NCI-H2107 treated with DMSO at 0.1 percent for 48 hours (cell line): ENCODE measurements around the gene PTGIS.
A peak's percentile ranks its signal among the peaks of the same experiment; 100 is the strongest.

Experiments used
- DNase-seq: peaks from one replicate; lab custom pipeline; 2025; ENCODE audit not compliant: unreplicated experiment; lab: John Stamatoyannopoulos, UW

Gene PTGIS

DNA sequence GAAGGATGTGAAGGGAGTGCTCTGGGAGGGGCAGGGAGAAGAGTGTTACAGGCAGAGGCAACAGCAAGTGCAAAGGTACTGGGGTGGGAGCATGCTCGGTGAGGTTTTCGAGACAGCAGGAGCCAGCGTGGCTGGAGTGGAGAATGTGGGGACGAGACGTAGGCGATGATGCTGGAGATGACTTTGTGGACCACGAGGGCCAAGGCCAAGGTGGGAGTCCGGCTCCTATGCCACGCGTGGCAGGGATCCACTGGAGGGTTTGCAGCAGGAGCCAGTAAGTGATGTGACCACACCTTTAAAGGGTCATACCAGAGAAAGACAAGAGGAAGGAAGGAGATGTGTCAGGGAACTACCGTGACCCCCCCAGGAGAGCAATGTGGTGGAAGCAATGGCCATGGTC is 7.3 kb downstream of the PTGIS start:
- no peak for DNase-seq

DNA sequence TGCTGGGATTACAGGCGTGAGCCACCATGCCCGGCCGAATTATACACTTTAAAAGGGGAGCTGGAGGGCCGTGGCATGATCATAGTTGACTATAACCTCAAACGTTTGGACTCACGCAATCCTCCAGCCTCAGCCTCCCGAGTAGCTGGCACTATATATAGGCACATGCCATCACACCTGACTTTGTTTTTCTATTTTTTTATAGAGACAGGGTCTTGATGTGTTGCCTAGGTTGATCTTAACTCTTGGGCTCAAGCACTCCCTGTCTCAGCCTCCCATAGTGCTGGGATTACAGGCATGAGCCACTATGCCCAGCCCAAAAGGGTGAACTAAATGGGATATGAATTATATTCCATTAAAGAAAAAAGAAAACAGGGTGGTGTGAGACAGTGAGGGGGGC is 7.8 kb downstream of the PTGIS start:
- DNase-seq, result no peak

- no peak for DNase-seq
These were observed 8.4 kb downstream of the PTGIS start for GRCh38 chr20:49559411-49560081.

GRCh38 chr20:49558826-49559225 is 9.1 kb downstream of the PTGIS start:
- DNase-seq, result no peak

GRCh38 chr20:49557449-49557848 is 10.5 kb downstream of the PTGIS start:
- no peak for DNase-seq

DNA sequence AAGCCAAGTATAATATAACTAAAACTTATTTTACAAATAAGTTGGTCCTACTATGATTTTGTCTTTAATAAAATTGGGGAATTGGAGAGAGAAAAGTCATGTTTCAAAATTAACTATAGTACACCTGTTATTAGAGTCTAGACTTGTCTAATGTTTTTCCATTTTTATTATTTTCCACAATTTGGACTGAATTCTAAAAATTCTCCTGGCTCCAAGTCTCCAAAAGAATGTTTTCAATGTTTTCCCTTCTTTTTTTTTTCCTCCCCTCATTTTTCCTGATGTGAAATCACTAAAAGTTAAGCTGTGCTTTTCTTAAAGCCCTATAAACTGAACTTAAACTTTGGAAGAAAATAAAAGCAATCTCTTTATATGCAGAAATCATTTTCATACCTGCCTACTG is 11.3 kb downstream of the PTGIS start:
- DNase-seq, result no peak

DNA sequence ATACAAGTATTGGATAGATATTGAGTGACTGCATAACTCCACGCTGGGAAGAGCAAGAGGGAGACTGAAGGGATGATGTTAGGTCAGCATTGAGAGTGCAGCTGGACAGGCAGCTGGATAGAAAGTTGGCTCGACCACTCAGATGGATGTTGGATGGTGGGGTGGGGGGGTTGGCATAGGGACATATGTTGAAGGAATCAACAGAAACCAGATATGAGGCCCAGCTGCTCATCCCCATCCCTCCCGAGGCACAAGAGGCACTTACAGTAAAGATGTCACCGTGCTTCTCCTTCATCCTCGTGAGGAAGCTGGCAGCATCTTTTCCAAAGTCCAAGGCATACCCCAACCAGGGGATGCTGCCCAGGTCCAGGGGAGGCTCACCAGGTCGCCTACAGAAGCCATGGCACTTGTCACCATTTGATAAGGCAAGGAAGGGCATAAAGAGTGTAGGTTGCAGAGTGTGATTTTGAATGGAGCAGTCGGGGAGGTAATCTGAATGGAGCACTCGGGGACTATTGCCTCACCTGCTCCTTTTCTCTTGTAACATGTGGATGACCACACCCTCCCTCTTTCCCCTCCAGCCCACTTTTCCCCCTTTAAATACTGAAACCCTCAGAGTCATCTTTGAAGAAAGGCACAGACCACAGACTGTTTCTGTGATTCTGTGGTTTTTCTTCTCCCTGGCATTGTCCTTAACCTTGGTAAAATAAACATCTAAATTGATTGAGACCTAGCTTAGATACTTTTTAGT is 18.0 kb downstream of the PTGIS start:
- peak; percentile 31 for DNase-seq

GRCh38 chr20:49548371-49548947 is 19.5 kb downstream of the PTGIS start:
- no peak for DNase-seq

DNA sequence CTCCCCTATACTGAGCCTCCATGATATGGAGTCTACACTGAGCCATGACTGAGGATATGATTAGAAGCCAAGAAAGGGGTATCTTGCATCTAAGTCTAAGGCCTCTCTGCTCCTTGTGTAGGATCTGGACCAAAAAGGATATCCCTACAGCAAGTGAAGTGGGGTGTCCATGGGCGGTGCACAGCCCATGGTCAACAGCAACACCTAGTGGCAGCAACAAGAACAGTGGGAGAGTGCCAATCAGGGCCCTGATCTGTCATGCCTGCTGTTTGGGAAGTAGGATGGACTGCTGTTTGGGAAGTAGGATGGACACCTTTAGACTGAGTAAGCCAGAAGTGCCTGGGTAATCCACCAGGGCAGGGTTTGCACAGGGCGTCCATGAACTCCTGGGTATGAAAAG is 22.4 kb downstream of the PTGIS start:
- DNase-seq, result no peak

DNA sequence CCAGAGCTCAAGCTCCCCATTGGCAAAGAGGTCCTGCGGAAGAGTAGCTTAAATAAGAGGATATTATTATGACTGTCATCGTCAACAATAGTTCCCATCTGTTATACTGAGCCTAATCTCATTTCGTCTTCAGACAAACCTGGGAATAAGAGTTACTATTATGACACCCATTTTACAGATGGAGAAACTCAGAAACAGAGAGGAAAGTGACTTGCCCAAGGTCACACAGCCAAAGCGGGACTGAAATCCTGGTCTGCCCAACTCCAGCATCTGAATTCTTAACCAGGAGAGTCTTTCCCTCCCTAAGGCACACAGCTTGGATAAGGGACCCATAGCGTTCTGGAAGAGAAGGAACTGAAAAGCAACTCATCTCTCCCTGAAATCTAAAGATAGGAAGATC is 23.4 kb downstream of the PTGIS start:
- no peak for DNase-seq

- DNase-seq, result no peak
These were observed 24.0 kb downstream of the PTGIS start for GRCh38 chr20:49543858-49544437.

- no peak for DNase-seq
These were observed 24.7 kb downstream of the PTGIS start for GRCh38 chr20:49543071-49543857.

GRCh38 chr20:49542514-49542991 is 25.4 kb downstream of the PTGIS start:
- no peak for DNase-seq

GRCh38 chr20:49541733-49542513 is 26.0 kb downstream of the PTGIS start:
- peak; percentile 26 for DNase-seq

- DNase-seq, result no peak
These were observed 27.1 kb downstream of the PTGIS start for GRCh38 chr20:49540687-49541435.

- DNase-seq, result no peak
These were observed 27.7 kb downstream of the PTGIS start for GRCh38 chr20:49540232-49540620.

- peak; percentile 55 for DNase-seq
These were observed 28.3 kb downstream of the PTGIS start for GRCh38 chr20:49539481-49540231.

DNA sequence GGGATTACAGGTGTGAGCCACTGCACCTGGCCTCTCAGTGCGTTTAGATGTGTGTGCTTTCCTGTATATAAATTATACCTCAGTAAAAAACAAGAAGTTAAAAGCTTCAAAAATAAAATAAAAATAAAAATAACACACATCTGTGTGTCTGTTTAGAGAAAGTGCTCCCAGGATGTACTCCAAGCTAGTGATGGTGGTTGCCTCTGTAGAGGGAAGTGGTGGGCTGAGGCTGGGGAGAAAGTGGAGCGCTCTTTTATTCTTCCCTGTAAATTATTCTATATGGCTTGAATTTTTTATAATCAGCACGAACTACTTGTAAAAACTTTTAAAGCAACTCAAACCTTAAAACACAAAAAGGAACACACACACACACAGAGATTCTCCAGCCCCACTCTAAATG is 29.0 kb downstream of the PTGIS start:
- no peak for DNase-seq

DNA sequence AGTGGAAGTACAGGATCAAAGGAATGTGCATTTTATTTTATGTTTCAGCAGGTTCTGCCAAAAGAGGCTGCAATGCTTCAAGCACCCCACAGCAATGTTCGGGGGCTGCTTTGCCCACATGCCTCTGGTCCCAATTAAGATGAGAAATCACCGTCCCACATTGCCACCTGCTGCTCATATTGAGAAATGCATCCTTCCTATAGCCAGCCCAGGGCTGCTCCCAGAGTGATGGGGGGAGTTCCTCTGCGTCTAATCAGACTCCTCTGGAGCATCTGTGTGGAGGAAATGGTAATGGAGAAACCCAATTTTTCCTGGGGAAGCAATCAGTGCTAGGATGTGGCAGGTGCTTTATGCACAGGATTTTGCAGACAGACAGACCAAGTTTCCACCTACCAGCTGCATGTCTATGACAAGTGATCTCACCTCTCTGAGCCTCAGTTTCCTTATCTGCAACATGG is 33.7 kb downstream of the PTGIS start:
- DNase-seq, result peak; percentile 33
